Breast epithelium (tissue), 4 donors: ENCODE data around the gene RAB39A. TPM values are rescaled to one million over a fixed set of nuclear protein-coding genes. Genes with fewer than 3 reads are reported as not detected.

ENCODE experiments used
- DNase-seq, 2 donors: peaks; one replicate each; pipeline ENCODE4 v3.0.0-alpha.2; 2019; ENCODE audit warnings: low spot score in 2 of 2
- H3K27ac ChIP-seq, 2 donors: fragments of 200-600 bp; sonication (generic) in 1 of 2; one replicate each; pipeline ENCODE4 v1.5.1; 2016 to 2019; ENCODE audit warnings: mild to moderate bottlenecking in 1 of 2
- H3K27me3 ChIP-seq, 2 donors: fragments of 200-600 bp; sonication (generic) in 1 of 2; one replicate each; pipeline versions ENCODE4 v1.5.1 to v1.6.0; 2017 to 2019; ENCODE audit warnings: control low read depth in 1 of 2, mild to moderate bottlenecking in 1 of 2
- H3K36me3 ChIP-seq: fragments of 200-600 bp; one replicate; pipeline ENCODE4 v1.5.1; 2019
- H3K4me1 ChIP-seq, 2 donors: fragments of 200-600 bp; sonication (generic); one replicate each; pipeline ENCODE4 v1.5.1; 2016 to 2019; ENCODE audit warnings: control low read depth in 1 of 2
- H3K4me3 ChIP-seq, 3 donors: fragments of 200-600 bp; sonication (generic); 1 replicate in 2 of 3; 2 replicates in 1 of 3; pipeline ENCODE4 v1.5.1; 2016 to 2019; ENCODE audit warnings: mild to moderate bottlenecking in 3 of 3, moderate library complexity in 2 of 3
- H3K9me3 ChIP-seq, 2 donors: fragments of 200-600 bp; sonication (generic) in 1 of 2; one replicate each; pipeline ENCODE4 v1.5.1; 2016 to 2019; ENCODE audit warnings: control low read depth in 1 of 2
- CTCF ChIP-seq, 3 donors: fragments of 450-650 bp; IDR thresholded peaks; one replicate each; pipeline ENCODE4 v1.5.1; 2016 to 2017; ENCODE audit warnings: antibody characterized with exemption in 3 of 3, mild to moderate bottlenecking in 3 of 3, moderate library complexity in 3 of 3
- POLR2A ChIP-seq: fragments of 450-650 bp; IDR thresholded peaks from one replicate; pipeline ENCODE4 v1.6.1; 2016; ENCODE audit warnings: antibody characterized with exemption, mild to moderate bottlenecking, moderate library complexity
- POLR2AphosphoS5 ChIP-seq, 3 donors: sonication (generic); formaldehyde crosslinking; IDR thresholded peaks; one replicate each; pipeline ENCODE4 v1.6.1; 2017; ENCODE audit warnings: antibody characterized with exemption in 3 of 3
- intact Hi-C: fragments of 100-400 bp; cut with DNase I; formaldehyde crosslinking; loops from one replicate; pipeline ENCODE4 v1.15.1; 2023; ENCODE audit warnings: low total_unique reads
- total RNA-seq, 3 donors: library from RNA; depleted of rRNA; stranded (reverse); fragments of >200 nt; gene quantifications; one replicate each; pipeline ENCODE4 v1.1.0, GENCODE V29; 2016

Gene RAB39A
- total RNA-seq, 3 donors from 2014 or later, result 0.98 to 2.2 (median 1.0) TPM

DNA sequence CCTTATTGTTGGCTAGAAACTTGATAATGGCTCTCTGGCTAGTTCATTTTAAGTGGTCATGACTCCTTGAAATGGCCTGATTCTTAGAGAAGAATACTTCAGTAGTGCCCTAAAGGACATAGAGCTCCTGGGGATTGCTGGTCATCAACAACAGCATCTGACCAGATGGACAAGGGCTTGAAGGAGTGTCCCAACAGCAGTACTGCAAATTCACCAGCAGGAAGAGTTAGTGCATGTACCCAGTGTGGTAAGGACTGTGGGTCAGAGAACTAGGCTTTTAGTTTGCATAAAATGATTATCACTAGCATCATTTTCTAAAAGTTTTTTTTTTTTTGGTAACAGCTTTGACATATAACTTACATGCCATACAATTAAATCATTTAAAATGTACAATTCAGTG is 41.0 kb downstream of the RAB39A start:
- intact Hi-C loops, result no loop called here
- H3K4me1 ChIP-seq, result no peaks in the 10 kb centered on the region
- no peaks in the 10 kb centered on the region for H3K36me3 ChIP-seq
- no peaks in the 10 kb centered on the region for H3K27me3 ChIP-seq
- DNase-seq, result no peak
- H3K27ac ChIP-seq, result no peak overlapping the region
- H3K4me3 ChIP-seq, result no peak overlapping the region
- no peaks in the 10 kb centered on the region for H3K9me3 ChIP-seq
- TF ChIP-seq POLR2A, result no peak
- TF ChIP-seq CTCF (IDR thresholded peaks at IDR 0.05), result no peak
- TF ChIP-seq POLR2AphosphoS5 (IDR thresholded peaks at IDR 0.05), result no peak

- no peak for DNase-seq
Measured at GRCh38 chr11:107970049-107970448, 41.8 kb downstream of the RAB39A start.

GRCh38 chr11:107973641-107974040 is 45.4 kb downstream of the RAB39A start:
- Histone ChIP-seq H3K9me3 (no peaks in the 10 kb centered on the region), H3K36me3 (no peaks in the 10 kb centered on the region), H3K27ac (no peak overlapping the region), H3K4me3 (no peak overlapping the region), H3K27me3 (no peaks in the 10 kb centered on the region), H3K4me1 (no peaks in the 10 kb centered on the region)
- DNase-seq, result no peak
- no peak for TF ChIP-seq POLR2A
- intact Hi-C loops, result no loop called here

More at GRCh38 chr11:107970049-107970448, 41.8 kb downstream of the RAB39A start:
- Histone ChIP-seq H3K4me3 (no peak overlapping the region), H3K27ac (no peak overlapping the region), H3K27me3 (no peaks in the 10 kb centered on the region), H3K36me3 (no peaks in the 10 kb centered on the region), H3K9me3 (no peaks in the 10 kb centered on the region), H3K4me1 (no peaks in the 10 kb centered on the region)
- TF ChIP-seq POLR2A (no peak), CTCF (IDR thresholded peaks at IDR 0.05) (no peak), POLR2AphosphoS5 (IDR thresholded peaks at IDR 0.05) (no peak)
- intact Hi-C loops, result no loop called here

DNA sequence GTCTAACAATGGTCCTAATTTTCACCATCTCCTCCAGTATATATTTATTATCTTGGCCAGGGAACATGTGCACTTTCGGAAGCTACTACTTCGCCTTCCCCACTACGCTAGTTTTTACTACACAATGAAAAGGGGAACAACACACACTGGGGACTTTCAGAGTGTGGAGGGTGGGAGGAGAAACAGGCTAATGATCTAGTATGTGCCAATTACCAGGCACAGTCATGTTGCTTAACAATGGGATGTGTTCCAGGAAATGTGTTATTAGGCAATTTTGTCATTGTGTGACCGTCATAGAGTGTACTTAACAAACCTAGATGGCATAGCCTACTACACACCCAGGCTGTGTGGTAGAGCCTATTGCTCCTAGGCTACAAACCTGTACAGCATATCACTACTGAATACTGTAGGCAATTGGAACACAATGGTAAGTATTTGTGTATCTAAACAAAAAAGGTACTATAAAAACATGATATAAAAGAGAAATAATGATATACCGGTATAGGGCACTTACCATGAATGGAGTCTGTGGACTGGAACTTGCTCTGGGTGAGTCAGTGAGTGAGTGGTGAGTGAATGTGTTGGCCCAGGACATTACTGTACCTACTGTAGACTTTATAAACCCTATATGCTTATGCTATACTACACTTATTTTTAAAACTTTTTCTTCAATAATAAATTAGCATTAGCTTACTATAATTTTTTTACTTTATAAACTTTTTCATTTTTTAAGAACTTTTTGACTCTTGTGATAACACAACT is 60.3 kb downstream of the RAB39A start:
- intact Hi-C loops, result no loop called here
- H3K4me3 ChIP-seq, result no peak overlapping the region
- no peaks in the 10 kb centered on the region for H3K4me1 ChIP-seq

DNA sequence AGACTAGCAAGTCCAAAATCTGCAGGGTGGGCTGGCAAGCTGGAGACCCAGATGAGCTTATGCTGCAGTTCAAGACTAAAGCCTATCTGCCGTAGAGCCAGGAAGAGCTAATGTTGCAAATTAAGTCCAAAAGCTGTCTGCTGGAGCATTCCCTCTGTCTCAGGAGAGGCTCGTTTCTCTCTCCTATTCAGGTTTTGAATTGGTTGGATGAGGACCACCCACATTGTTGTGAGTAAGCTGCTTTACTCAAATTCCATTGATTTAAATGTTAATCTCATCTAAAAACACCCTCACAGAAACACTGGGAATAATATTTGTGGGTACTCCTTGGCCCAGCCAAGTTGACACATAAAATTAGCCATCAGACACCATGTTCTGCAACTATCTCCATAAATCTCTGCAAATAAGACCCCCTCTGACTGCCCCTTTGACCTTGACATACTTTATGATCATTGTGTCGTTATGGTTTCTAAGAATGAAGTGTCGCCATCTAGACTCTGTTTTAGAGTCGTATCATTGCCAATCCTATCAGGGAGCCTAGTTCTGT is 63.7 kb downstream of the RAB39A start:
- Histone ChIP-seq H3K4me3 (no peak overlapping the region), H3K9me3 (no peaks in the 10 kb centered on the region), H3K27me3 (no peaks in the 10 kb centered on the region), H3K27ac (no peak overlapping the region), H3K36me3 (no peaks in the 10 kb centered on the region), H3K4me1 (no peaks in the 10 kb centered on the region)
- intact Hi-C loops, result no loop called here
- no peak for TF ChIP-seq CTCF (IDR thresholded peaks at IDR 0.05)
- TF ChIP-seq POLR2A, result no peak
- no peak for TF ChIP-seq POLR2AphosphoS5 (IDR thresholded peaks at IDR 0.05)
- DNase-seq, result no peak

More for the DNA sequence above, 60.3 kb downstream of the RAB39A start:
- no peaks in the 10 kb centered on the region for H3K9me3 ChIP-seq
- TF ChIP-seq POLR2A (no peak), CTCF (IDR thresholded peaks at IDR 0.05) (no peak), POLR2AphosphoS5 (IDR thresholded peaks at IDR 0.05) (no peak)
- H3K36me3 ChIP-seq, result no peaks in the 10 kb centered on the region
- no peaks in the 10 kb centered on the region for H3K27me3 ChIP-seq
- no peak overlapping the region for H3K27ac ChIP-seq
- no peak for DNase-seq
